ENCODE results near the gene NGFR.

GRCh38 chr17:49484588-49484987 is 10.5 kb upstream of the NGFR start:
- no peak for TF ChIP-seq ZNF274 (IDR thresholded peaks at IDR 0.05; ENCODE audit: low read depth, low read length)
- no peak for TF ChIP-seq YY1 (IDR thresholded peaks at IDR 0.05; ENCODE audit: insufficient read depth, insufficient read length)

Data from NT2/D1 (cell line).